ENCODE data around the gene TUBB2A. TPM values are rescaled to one million over a fixed set of nuclear protein-coding genes. Genes with fewer than 3 reads are reported as not detected.
A peak's percentile ranks its signal among the peaks of the same experiment; 100 is the strongest.
"Not testable (repeated sequence)": the region's sequence is repeated elsewhere in the genome, so short reads cannot be mapped to it uniquely, and the experiment has no call there.

TUBB2A gene
- total RNA-seq, 2 experiments from 2014 or later, result 1.7 to 1.8 TPM

- H3K4me3 Mint-ChIP-seq; CTCF ChIA-PET; POLR2A ChIA-PET; H3K27ac Mint-ChIP-seq; ATAC-seq; H3K36me3 Mint-ChIP-seq (ENCODE audit: low read depth); H3K4me1 Mint-ChIP-seq; H3K9me3 Mint-ChIP-seq (ENCODE audit: low read depth); H3K27me3 Mint-ChIP-seq: not testable (repeated sequence)
- peak; percentile 19 for DNase-seq
- intact Hi-C loops (cut with DNase I, micrococcal nuclease), result loop anchor here (1.0 kb wide), 1 partner anchor 24 kb away; no protein-coding TSS in a partner anchor
Measured at GRCh38 chr6:3179945-3180344, 22.6 kb upstream of the TUBB2A start.

- POLR2A ChIA-PET, ATAC-seq, CTCF ChIA-PET: not testable (repeated sequence)
Measured at GRCh38 chr6:3178666-3179065, 21.3 kb upstream of the TUBB2A start.

GRCh38 chr6:3176562-3177355 lies 19.4 kb upstream of the TUBB2A start:
- ChIA-PET CTCF (interaction anchor here (1.0 kb wide), 1 partner anchor 74 kb away, joined by 5 read pairs; no protein-coding TSS in a partner anchor), POLR2A (no interaction called here)
- no peak overlapping the region for H3K4me3 Mint-ChIP-seq
- H3K36me3 Mint-ChIP-seq (ENCODE audit: low read depth), result no peaks in the 10 kb centered on the region
- DNase-seq (peak; percentile 76), ATAC-seq (peak; percentile 96)
- peaks cover 2% of the 10 kb centered on the region for H3K4me1 Mint-ChIP-seq
- H3K27me3 Mint-ChIP-seq, result peaks cover 5% of the 10 kb centered on the region
- H3K27ac Mint-ChIP-seq, result no peak overlapping the region
- H3K9me3 Mint-ChIP-seq (ENCODE audit: low read depth), result no peaks in the 10 kb centered on the region
- intact Hi-C loops (cut with DNase I, micrococcal nuclease), result no loop called here

More at GRCh38 chr6:3178666-3179065, 21.3 kb upstream of the TUBB2A start:
- H3K4me3 Mint-ChIP-seq; H3K27me3 Mint-ChIP-seq; H3K4me1 Mint-ChIP-seq; intact Hi-C loops (cut with DNase I, micrococcal nuclease); DNase-seq; H3K27ac Mint-ChIP-seq; H3K9me3 Mint-ChIP-seq (ENCODE audit: low read depth); H3K36me3 Mint-ChIP-seq (ENCODE audit: low read depth): not testable (repeated sequence)

- CTCF ChIA-PET, result no interaction called here
- ATAC-seq, result no peak
- no peak overlapping the region for H3K4me3 Mint-ChIP-seq
- DNase-seq, result no peak
- intact Hi-C loops (cut with DNase I, micrococcal nuclease), result no loop called here
- H3K27ac Mint-ChIP-seq, result no peak overlapping the region
- H3K27me3 Mint-ChIP-seq, result peaks cover 5% of the 10 kb centered on the region
- peaks cover 2% of the 10 kb centered on the region for H3K4me1 Mint-ChIP-seq
- no peaks in the 10 kb centered on the region for H3K9me3 Mint-ChIP-seq (ENCODE audit: low read depth)
- H3K36me3 Mint-ChIP-seq (ENCODE audit: low read depth), result no peaks in the 10 kb centered on the region
- POLR2A ChIA-PET, result no interaction called here
Measured at GRCh38 chr6:3175715-3176402, 18.5 kb upstream of the TUBB2A start.

- intact Hi-C loops (cut with DNase I, micrococcal nuclease); POLR2A ChIA-PET; DNase-seq; H3K27me3 Mint-ChIP-seq; H3K36me3 Mint-ChIP-seq (ENCODE audit: low read depth); H3K4me1 Mint-ChIP-seq; ATAC-seq; H3K4me3 Mint-ChIP-seq; H3K9me3 Mint-ChIP-seq (ENCODE audit: low read depth); CTCF ChIA-PET; H3K27ac Mint-ChIP-seq: not testable (repeated sequence)
Measured at GRCh38 chr6:3173636-3174089, 16.3 kb upstream of the TUBB2A start.

- DNase-seq; H3K27ac Mint-ChIP-seq; H3K4me1 Mint-ChIP-seq; H3K4me3 Mint-ChIP-seq; POLR2A ChIA-PET; ATAC-seq; H3K27me3 Mint-ChIP-seq; CTCF ChIA-PET; intact Hi-C loops (cut with DNase I, micrococcal nuclease); H3K9me3 Mint-ChIP-seq (ENCODE audit: low read depth); H3K36me3 Mint-ChIP-seq (ENCODE audit: low read depth): not testable (repeated sequence)
Measured at GRCh38 chr6:3172789-3173188, 15.4 kb upstream of the TUBB2A start.

- H3K4me1 Mint-ChIP-seq; intact Hi-C loops (cut with DNase I, micrococcal nuclease); POLR2A ChIA-PET; ATAC-seq; H3K27me3 Mint-ChIP-seq; H3K9me3 Mint-ChIP-seq (ENCODE audit: low read depth); H3K36me3 Mint-ChIP-seq (ENCODE audit: low read depth); DNase-seq; H3K27ac Mint-ChIP-seq; CTCF ChIA-PET; H3K4me3 Mint-ChIP-seq: not testable (repeated sequence)
Measured at GRCh38 chr6:3171313-3172175, 14.2 kb upstream of the TUBB2A start.

GRCh38 chr6:3170676-3171075 lies 13.3 kb upstream of the TUBB2A start:
- ATAC-seq, result not testable (repeated sequence)

GRCh38 chr6:3168046-3168445 lies 10.7 kb upstream of the TUBB2A start:
- H3K27me3 Mint-ChIP-seq, result peaks cover 14% of the 10 kb centered on the region
- H3K4me3 Mint-ChIP-seq; H3K9me3 Mint-ChIP-seq (ENCODE audit: low read depth); H3K4me1 Mint-ChIP-seq; POLR2A ChIA-PET; H3K27ac Mint-ChIP-seq; intact Hi-C loops (cut with DNase I, micrococcal nuclease); ATAC-seq; H3K36me3 Mint-ChIP-seq (ENCODE audit: low read depth); DNase-seq: not testable (repeated sequence)
- CTCF ChIA-PET, result interaction anchor here (0.6 kb wide), 1 partner anchor 33 kb away, joined by 3 read pairs; no protein-coding TSS in a partner anchor

More at GRCh38 chr6:3170676-3171075, 13.3 kb upstream of the TUBB2A start:
- H3K4me1 Mint-ChIP-seq; H3K27ac Mint-ChIP-seq; POLR2A ChIA-PET; H3K9me3 Mint-ChIP-seq (ENCODE audit: low read depth); DNase-seq; H3K36me3 Mint-ChIP-seq (ENCODE audit: low read depth); H3K27me3 Mint-ChIP-seq; CTCF ChIA-PET; H3K4me3 Mint-ChIP-seq; intact Hi-C loops (cut with DNase I, micrococcal nuclease): not testable (repeated sequence)

GRCh38 chr6:3166535-3167225 lies 9.3 kb upstream of the TUBB2A start:
- H3K27ac Mint-ChIP-seq; ATAC-seq; H3K9me3 Mint-ChIP-seq (ENCODE audit: low read depth); DNase-seq; H3K4me3 Mint-ChIP-seq; intact Hi-C loops (cut with DNase I, micrococcal nuclease); H3K36me3 Mint-ChIP-seq (ENCODE audit: low read depth); POLR2A ChIA-PET: not testable (repeated sequence)
- Mint-ChIP-seq H3K27me3 (peaks cover 20% of the 10 kb centered on the region), H3K4me1 (peaks cover 14% of the 10 kb centered on the region)
- CTCF ChIA-PET, result interaction anchor here (1.3 kb wide), 1 partner anchor 16 kb away, joined by 6 read pairs; no protein-coding TSS in a partner anchor
